H9 (cell line): ENCODE results near the gene IDE. TPM values are rescaled to one million over a fixed set of nuclear protein-coding genes. Genes with fewer than 3 reads are reported as not detected.

Source experiments
- DNase-seq: peaks from one replicate; pipeline ENCODE4 v3.0.0-alpha.2; 2017
- H2AFZ ChIP-seq: one replicate; pipeline ENCODE4 v1.6.1; 2013; ENCODE audit warnings: mild to moderate bottlenecking, low read length, control low read depth, moderate library complexity
- H2AK5ac ChIP-seq: 2 replicates; pipeline ENCODE4 v1.6.1; 2013; ENCODE audit warnings: low read length, control low read depth, mixed read lengths; ENCODE audit not compliant: insufficient read length
- H2BK120ac ChIP-seq: one replicate; pipeline ENCODE4 v1.6.1; 2013; ENCODE audit warnings: low read depth, mild to moderate bottlenecking, low read length, control low read depth, inconsistent platforms; ENCODE audit not compliant: poor library complexity, severe bottlenecking
- H2BK12ac ChIP-seq: 2 replicates; pipeline ENCODE4 v1.6.1; 2013; ENCODE audit warnings: low read length, control low read depth, mixed read lengths, low read depth; ENCODE audit not compliant: insufficient read length
- H2BK15ac ChIP-seq: 2 replicates; pipeline ENCODE4 v1.6.1; 2013; ENCODE audit warnings: low read depth, low read length, control low read depth
- H2BK20ac ChIP-seq: one replicate; pipeline ENCODE4 v1.6.1; 2013; ENCODE audit warnings: low read depth, mild to moderate bottlenecking, low read length, control low read depth, inconsistent platforms; ENCODE audit not compliant: poor library complexity, severe bottlenecking
- H2BK5ac ChIP-seq: 2 replicates; pipeline ENCODE4 v1.6.1; 2013; ENCODE audit warnings: low read length, control low read depth, mixed read lengths; ENCODE audit not compliant: insufficient read length
- H3K14ac ChIP-seq: 2 replicates; pipeline ENCODE4 v1.6.1; 2013; ENCODE audit warnings: low read length, control low read depth; ENCODE audit not compliant: insufficient read depth
- H3K18ac ChIP-seq: 2 replicates; pipeline ENCODE4 v1.6.1; 2013; ENCODE audit warnings: low read depth, mild to moderate bottlenecking, mixed read lengths, low read length, control low read depth; ENCODE audit not compliant: insufficient read length
- H3K23ac ChIP-seq: 2 replicates; pipeline ENCODE4 v1.6.1; 2013; ENCODE audit warnings: low read length, control low read depth, mixed read lengths, low read depth; ENCODE audit not compliant: insufficient read length
- H3K23me2 ChIP-seq: 2 replicates; pipeline ENCODE4 v1.6.1; 2013; ENCODE audit warnings: low read depth, mild to moderate bottlenecking, mixed read lengths, low read length, control low read depth; ENCODE audit not compliant: insufficient read length, poor library complexity, severe bottlenecking
- H3K27ac ChIP-seq: 2 replicates; pipeline ENCODE4 v1.5.1; 2013; ENCODE audit warnings: low read length, control low read depth, mixed read lengths, low read depth; ENCODE audit not compliant: insufficient read length
- H3K27me3 ChIP-seq: 2 replicates; pipeline ENCODE4 v1.6.1; 2013; ENCODE audit warnings: low read length, control low read depth, inconsistent platforms; ENCODE audit not compliant: insufficient read depth
- H3K4ac ChIP-seq: 2 replicates; pipeline ENCODE4 v1.6.1; 2013; ENCODE audit warnings: low read depth, mild to moderate bottlenecking, control low read depth, inconsistent platforms, low read length, moderate library complexity
- H3K4me1 ChIP-seq: 2 replicates; pipeline ENCODE4 v1.6.1; 2013; ENCODE audit warnings: low read length, control low read depth, inconsistent platforms; ENCODE audit not compliant: insufficient read depth
- H3K4me2 ChIP-seq: 2 replicates; pipeline ENCODE4 v1.6.1; 2013; ENCODE audit warnings: low read length, control low read depth, mixed read lengths; ENCODE audit not compliant: insufficient read length, insufficient read depth
- H3K56ac ChIP-seq: 2 replicates; pipeline ENCODE4 v1.6.1; 2013; ENCODE audit warnings: low read depth, mild to moderate bottlenecking, mixed read lengths, low read length, control low read depth; ENCODE audit not compliant: insufficient read length
- H3K79me1 ChIP-seq: 2 replicates; pipeline ENCODE4 v1.6.1; 2013; ENCODE audit warnings: low read depth, mild to moderate bottlenecking, moderate library complexity, low read length, control low read depth, inconsistent platforms; ENCODE audit not compliant: insufficient read depth, poor library complexity, severe bottlenecking
- H3K79me2 ChIP-seq: 2 replicates; pipeline ENCODE4 v1.6.1; 2013; ENCODE audit warnings: low read length, control low read depth, inconsistent platforms; ENCODE audit not compliant: insufficient read depth
- H3K9ac ChIP-seq: 2 replicates; pipeline ENCODE4 v1.6.1; 2013; ENCODE audit warnings: low read length, control low read depth, mixed read lengths; ENCODE audit not compliant: insufficient read length; ENCODE audit errors: extremely low read depth
- H3K9me3 ChIP-seq: one replicate; pipeline ENCODE4 v1.6.1; 2013; ENCODE audit warnings: low read depth, low read length, inconsistent platforms; ENCODE audit not compliant: control insufficient read depth
- H3T11ph ChIP-seq: one replicate; pipeline ENCODE4 v1.6.1; 2013; ENCODE audit warnings: mild to moderate bottlenecking, low read length, control low read depth, inconsistent platforms
- H4K20me1 ChIP-seq: one replicate; pipeline ENCODE4 v1.6.1; 2013; ENCODE audit not compliant: control insufficient read depth, insufficient read length, insufficient read depth
- H4K5ac ChIP-seq: 2 replicates; pipeline ENCODE4 v1.6.1; 2013; ENCODE audit warnings: low read depth, mild to moderate bottlenecking, mixed read lengths, low read length, control low read depth; ENCODE audit not compliant: insufficient read length
- H4K8ac ChIP-seq: replicated peaks from 2 replicates; pipeline ENCODE4 v1.6.1; 2013; ENCODE audit warnings: low read length, control low read depth, mixed read lengths, low read depth; ENCODE audit not compliant: insufficient read length
- H4K91ac ChIP-seq: 2 replicates; pipeline ENCODE4 v1.6.1; 2013; ENCODE audit warnings: low read depth, mild to moderate bottlenecking, moderate library complexity, mixed read lengths, low read length, control low read depth; ENCODE audit not compliant: insufficient read length
- H3K27ac Mint-ChIP-seq, 3 experiments: 2 replicates in 2 of 3; 3 replicates in 1 of 3; pipeline ENCODE4 v1.8.0; 2020 to 2021; ENCODE audit warnings: mixed read lengths in 3 of 3, mild to moderate bottlenecking in 1 of 3, moderate library complexity in 1 of 3
- H3K27me3 Mint-ChIP-seq: 2 replicates; pipeline ENCODE4 v1.8.0; 2021; ENCODE audit warnings: low read depth, mild to moderate bottlenecking, moderate library complexity, mixed read lengths
- H3K36me3 Mint-ChIP-seq, 3 experiments: 2 replicates in 2 of 3; 3 replicates in 1 of 3; pipeline ENCODE4 v1.8.0; 2020 to 2021; ENCODE audit warnings: low read depth in 3 of 3, mixed read lengths in 3 of 3; ENCODE audit not compliant: insufficient read depth in 1 of 3
- H3K4me1 Mint-ChIP-seq, 2 experiments: 2 replicates each; pipeline ENCODE4 v1.8.0; 2020; ENCODE audit warnings: mixed read lengths in 2 of 2
- H3K4me3 Mint-ChIP-seq, 2 experiments: 2 replicates in 1 of 2; 3 replicates in 1 of 2; pipeline ENCODE4 v1.8.0; 2020 to 2021; ENCODE audit warnings: mild to moderate bottlenecking in 2 of 2, mixed read lengths in 2 of 2, moderate library complexity in 1 of 2
- H3K9me3 Mint-ChIP-seq, 2 experiments: 2 replicates in 1 of 2; 3 replicates in 1 of 2; pipeline ENCODE4 v1.8.0; 2020; ENCODE audit warnings: mild to moderate bottlenecking in 2 of 2, mixed read lengths in 2 of 2, moderate library complexity in 1 of 2
- CTCF ChIP-seq: fragments of 200-600 bp; sonication (generic); conservative IDR thresholded peaks from 3 replicates; pipeline ENCODE4 v1.8.0; 2021; ENCODE audit warnings: antibody characterized with exemption, mild to moderate bottlenecking
- WGBS: extraction: QIAGEN DNeasy Blood & Tissue Kit; methylation state at CpG from one replicate; pipeline ENCODE4 v1.1.7; 2013; ENCODE audit warnings: missing lambda C conversion rate, low lambda C conversion rate, mixed read lengths; ENCODE audit not compliant: insufficient read length; ENCODE audit errors: extremely low coverage; 5-methylcytosine and 5-hydroxymethylcytosine counted together
- total RNA-seq: library from RNA; stranded (reverse); gene quantifications from 2 replicates; pipeline ENCODE4 v1.2.1, GENCODE V29; 2021

The IDE gene
- total RNA-seq, 1 experiment from 2014 or later, result 48.9 TPM

DNA sequence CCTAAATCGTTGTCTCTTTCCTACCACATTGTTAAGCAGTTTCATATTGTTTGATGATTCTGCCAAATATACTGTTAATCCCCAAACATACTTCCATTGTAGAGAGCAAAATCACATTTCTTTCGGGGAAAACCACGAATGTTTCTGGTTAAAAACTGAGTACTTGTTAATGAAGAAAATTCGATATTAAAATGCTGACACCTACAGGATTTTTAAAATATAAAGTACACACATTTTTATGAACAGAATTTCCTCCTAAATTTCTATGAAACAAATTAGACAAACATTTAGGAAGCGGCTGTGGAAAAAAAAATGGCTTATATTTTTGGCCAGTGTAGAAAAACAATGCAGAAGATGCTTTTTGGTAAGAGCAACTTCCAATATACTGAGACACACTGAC, 68.8 kb downstream of the IDE start:
- Histone ChIP-seq H4K20me1 (no peaks in the 10 kb centered on the region), H2BK12ac (no peak overlapping the region), H3K27me3 (no peaks in the 10 kb centered on the region), H4K5ac (no peak overlapping the region), H3K14ac (no peak overlapping the region), H2BK5ac (no peak overlapping the region), H3K56ac (no peak overlapping the region), H3K4me1 (no peaks in the 10 kb centered on the region), H4K91ac (no peak overlapping the region), H3K79me2 (no peaks in the 10 kb centered on the region), H2AFZ (no peak overlapping the region), H3T11ph (no peak overlapping the region), H3K9me3 (no peaks in the 10 kb centered on the region), H2AK5ac (no peak overlapping the region), H4K8ac (no peak overlapping the region), H2BK120ac (no peak overlapping the region), H3K23ac (no peak overlapping the region), H3K4ac (no peak overlapping the region), H3K23me2 (no peaks in the 10 kb centered on the region), H3K18ac (no peak overlapping the region), H3K4me2 (no peak overlapping the region), H2BK20ac (no peak overlapping the region), H3K9ac (no peak overlapping the region), H3K27ac (no peak overlapping the region), H2BK15ac (no peak overlapping the region), H3K79me1 (no peaks in the 10 kb centered on the region)
- Mint-ChIP-seq H3K4me3 (no peak overlapping the region), H3K4me1 (no peaks in the 10 kb centered on the region), H3K9me3 (no peaks in the 10 kb centered on the region), H3K27me3 (no peaks in the 10 kb centered on the region), H3K36me3 (peaks cover 6 to 56% (median 28%) of the 10 kb centered on the region in 3 experiments; a peak in 6 of 7 replicates), H3K27ac (no peak overlapping the region)
- no peak for TF ChIP-seq CTCF
- DNase-seq, result no peak
- WGBS, result no CpG with 5 or more reads among the region's 5 CpGs
